ENCODE results near the gene AFF1.
"Not testable (repeated sequence)": the region's sequence is repeated elsewhere in the genome, so short reads cannot be mapped to it uniquely, and the experiment has no call there.

The AFF1 gene

GRCh38 chr4:87058356-87059073, 123.7 kb downstream of the AFF1 start:
- no peak for DNase-seq

GRCh38 chr4:87060957-87061356, 126.1 kb downstream of the AFF1 start:
- peak; percentile 6 for DNase-seq

DNA sequence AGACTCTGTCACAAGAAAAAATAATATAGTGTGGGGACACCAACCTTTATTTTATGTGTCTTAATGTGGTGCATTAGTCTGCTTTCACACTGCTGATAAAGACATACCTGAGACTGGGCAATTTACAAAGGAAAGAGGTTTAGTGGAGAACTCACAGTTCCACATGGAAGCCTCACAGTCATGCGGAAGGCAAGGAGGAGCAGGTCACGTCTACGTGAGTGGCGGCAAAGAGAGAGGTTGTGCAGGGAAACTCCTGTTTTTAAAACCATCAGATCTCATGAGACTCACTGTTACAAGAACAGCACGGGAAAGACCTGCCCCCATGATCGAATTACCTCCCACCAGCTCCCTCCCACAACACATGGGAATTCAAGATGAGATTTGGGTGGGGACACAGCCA, 130.2 kb downstream of the AFF1 start:
- DNase-seq: no peak

DNA sequence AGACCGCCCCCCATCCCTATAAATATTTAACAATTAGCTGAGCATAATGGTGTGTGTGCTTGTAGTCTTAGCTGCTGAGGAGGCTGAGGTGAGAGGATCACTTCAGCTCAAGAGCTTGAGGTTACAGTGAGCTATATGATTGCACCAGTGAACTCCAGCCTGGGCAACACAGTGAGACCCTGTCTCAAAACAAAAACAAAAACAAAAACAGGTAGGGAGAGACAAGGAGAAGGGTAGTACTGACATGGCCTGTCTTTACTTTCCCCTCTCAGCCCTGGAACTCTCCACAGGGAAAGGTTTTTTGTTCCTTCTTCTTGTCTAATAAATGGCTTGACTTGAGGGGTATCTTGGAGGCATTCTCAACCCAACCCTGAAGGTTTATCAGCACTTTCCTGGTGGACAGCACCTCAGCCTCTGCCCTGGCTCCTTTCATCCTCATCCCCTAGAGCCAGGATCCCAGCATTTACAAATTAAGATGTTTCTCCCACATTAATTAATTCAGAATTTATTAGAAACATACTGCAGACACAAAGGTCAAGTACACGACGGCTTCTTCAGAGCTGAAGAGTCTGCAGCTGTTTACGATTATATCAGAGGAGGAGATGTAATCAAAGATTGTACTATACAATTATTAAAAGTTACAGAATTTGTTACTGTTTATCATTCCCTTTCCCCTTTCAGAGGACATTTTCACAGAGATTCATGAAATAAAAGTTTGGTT, 131.8 kb downstream of the AFF1 start:
- DNase-seq: no peak

DNA sequence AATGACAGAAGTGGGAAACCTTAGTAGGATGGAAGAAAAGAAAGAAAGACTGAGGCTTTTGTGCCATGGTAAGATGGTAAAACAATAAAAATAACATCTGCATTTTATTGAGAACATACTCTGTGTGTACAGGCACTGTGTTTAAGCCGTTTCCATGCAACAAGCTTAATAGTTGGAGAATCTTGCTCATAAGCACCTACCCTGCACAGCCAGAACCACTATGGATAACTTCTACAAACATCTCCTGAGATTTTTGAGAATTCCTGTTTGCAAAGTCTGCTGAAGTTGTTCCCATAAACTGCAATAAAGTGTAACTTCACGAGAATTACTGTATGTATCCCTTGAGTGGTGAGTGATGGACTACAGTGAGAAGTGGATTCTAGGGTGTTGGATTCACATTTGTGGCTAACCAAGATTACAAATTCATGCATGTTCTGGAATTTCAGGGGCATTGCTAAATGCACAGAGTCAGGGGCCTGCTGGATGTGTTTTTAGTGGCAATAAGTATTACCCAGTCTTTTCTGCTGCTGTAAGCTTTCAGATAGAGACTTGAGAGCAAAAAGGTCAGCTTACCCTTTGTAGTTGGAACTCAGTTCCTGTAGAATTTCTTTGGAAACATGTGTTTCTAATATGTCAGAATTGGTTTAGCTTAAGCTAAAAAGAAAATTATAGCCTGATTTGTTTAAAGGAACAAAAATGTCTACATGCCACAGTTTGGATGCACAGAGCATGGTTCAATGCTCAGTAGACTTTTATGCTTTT, 132.5 kb downstream of the AFF1 start:
- DNase-seq: no peak

DNA sequence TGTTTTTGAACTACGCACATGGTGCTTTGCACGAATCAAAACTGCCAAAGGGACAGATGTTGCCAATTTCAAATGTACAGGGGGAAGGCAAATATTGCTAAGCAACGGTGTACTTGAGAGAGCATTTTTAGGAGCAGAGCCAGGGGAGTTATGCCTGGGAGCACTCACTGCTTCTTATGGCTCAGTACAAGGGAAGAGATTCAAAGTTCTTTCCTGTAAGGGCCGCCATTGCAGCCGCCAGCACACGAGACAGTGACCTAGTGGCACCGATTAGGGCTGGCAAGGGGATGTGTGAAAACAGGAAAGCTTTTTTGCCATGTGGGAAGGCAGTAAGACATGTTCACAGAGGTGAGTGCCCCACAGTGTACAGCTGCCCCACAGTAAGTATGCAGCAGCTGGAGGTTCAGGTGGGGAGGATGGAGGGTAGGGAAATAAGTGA, 133.8 kb downstream of the AFF1 start:
- DNase-seq: no peak

GRCh38 chr4:87069037-87069742, 134.4 kb downstream of the AFF1 start:
- DNase-seq: no peak

DNA sequence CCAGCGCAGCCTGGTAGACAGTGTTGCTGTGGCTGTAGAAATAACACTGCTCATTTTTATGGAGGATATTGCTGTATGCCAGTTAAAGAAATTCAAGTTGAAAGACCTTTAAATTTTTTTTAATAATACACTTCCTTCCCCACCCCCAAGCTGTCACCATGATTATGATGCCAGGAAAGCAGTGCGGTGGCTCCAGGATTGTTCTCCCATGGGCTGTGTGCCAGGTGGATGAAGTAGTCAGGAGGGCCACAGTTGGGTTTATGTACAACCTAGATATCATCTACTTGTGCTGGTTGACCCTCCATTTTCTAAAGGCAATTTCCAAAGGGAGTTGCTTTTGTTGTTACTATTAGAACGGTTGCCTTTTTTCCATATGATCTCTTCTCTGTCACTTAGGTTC, 136.6 kb downstream of the AFF1 start:
- DNase-seq: no peak

- not testable (repeated sequence) for DNase-seq
Observed at GRCh38 chr4:87072545-87072944, 137.7 kb downstream of the AFF1 start.

- DNase-seq: peak; percentile 42
Observed at GRCh38 chr4:87073199-87074120, 138.6 kb downstream of the AFF1 start.

- DNase-seq: no peak
Observed at GRCh38 chr4:87074121-87074488, 139.3 kb downstream of the AFF1 start.

DNA sequence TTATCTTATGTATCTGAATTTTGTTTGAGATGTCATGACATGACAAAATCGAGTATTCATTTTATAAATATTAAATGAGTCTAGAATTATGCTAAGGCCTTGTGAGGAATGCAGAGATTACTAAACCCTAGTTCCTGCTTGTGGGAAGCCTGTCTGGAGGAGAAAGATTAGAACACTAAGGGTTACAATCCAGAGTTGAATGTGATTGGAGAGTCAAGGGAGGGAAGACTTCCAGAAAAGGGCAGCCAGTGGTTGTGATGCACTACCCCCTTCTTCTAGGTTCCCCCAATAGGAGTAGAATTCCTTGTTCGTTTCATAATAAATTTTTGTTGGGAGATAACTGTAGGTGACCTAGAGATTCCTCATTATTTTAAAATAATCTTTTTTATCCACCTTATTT, 141.1 kb downstream of the AFF1 start:
- DNase-seq: no peak

- DNase-seq: no peak
Observed at GRCh38 chr4:87076690-87077358, 142.0 kb downstream of the AFF1 start.

- DNase-seq: no peak
Observed at GRCh38 chr4:87077914-87078585, 143.2 kb downstream of the AFF1 start.

GRCh38 chr4:87078987-87079486, 144.2 kb downstream of the AFF1 start:
- no peak for DNase-seq

DNA sequence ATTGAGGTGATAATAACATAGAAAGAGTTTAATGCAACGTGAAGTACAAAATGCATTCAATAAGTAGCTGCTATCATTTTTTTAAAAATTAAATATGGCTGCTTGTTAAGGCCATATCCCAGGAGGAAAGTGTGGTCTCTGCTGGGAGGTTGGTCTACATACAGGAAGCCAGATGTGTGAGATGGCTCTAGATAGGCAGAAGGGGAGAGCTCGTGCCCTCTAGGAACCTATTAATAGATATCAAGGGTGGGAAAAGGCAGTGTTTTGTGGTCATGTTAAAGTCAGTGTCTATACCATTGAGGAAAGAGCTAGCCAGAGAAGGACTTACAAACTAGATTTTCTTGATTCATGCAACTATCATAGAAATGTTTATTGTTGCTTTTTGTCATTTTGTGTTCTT, 145.2 kb downstream of the AFF1 start:
- DNase-seq: no peak

DNA sequence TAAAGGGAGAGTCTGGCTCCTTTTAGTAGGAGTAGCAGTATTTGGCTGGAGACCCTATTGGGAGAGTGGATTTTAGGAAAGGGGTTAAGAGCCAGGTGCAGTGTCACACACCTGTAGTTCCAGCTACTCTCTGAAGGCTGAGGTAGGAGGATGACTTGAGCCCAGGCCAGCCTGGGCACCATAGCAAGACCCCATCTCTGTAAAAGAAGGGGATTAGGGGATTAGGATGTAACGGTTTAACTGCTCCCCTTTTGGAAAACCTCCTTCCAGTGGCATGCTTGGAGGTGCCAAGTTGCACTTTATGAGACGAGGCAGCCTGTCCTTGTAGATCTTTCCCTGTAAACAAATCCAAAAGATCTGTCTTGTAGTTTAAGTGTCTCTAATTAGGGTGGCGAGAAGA, 145.7 kb downstream of the AFF1 start:
- no peak for DNase-seq

DNA sequence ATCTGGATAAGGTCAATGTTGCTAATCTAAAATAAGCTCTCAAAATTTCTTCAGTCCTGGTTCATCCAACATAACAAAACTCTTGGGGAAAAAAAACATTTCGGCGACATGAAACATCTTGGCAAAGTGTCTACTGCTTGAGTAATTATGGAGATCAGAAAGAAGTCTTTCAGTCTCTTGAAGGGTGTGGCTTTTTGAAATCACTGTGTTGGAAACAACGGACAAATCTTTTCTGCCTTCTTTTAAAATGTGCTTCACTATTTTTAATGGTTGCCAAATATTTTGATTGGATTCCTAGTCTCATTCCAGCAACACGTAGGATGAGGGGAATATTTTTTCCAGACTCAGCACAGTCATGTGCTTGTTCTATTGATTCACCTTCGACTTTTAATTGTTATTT, 147.0 kb downstream of the AFF1 start:
- no peak for DNase-seq

- not testable (repeated sequence) for DNase-seq
Observed at GRCh38 chr4:87085732-87086131, 150.9 kb downstream of the AFF1 start.

DNA sequence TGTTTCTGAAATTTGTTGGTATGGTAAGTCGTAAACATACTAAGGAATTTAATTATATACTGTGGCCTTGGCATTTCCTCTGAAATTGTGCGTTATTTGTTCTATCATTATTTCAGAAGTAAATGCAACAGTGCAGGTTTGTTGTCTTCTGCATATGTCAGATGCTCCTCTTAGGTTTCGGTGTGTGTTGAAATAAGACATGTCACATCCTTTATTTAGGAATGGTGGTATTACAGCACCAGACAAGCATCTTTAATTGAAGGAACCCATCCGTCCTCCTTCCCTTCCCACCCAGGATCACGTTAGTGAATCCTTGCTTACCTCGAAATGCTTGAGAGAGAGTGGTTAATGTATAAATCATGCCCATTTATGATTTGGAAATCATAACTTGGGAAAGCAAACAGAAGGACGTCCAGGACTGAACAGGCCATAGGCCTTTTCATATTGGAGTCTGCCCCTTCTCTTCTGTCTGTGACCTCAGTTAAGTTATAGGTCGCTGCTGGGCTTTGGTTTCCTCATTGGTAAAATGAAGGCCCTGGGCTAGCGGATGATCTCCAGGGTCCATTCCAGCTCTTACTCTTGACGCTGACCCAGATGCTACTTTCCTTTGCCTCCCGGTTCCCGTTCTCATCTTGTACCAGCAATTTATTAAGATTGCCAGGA, 151.5 kb downstream of the AFF1 start:
- DNase-seq: no peak

All from central memory CD4-positive, alpha-beta T cell (primary cell).